Measurements from ENCODE around the gene PRDX3.
A peak's percentile ranks its signal among the peaks of the same experiment; 100 is the strongest.

PRDX3 gene

GRCh38 chr10:119178372-119179119, at the start of gene PRDX3:
Gene PRDX3 (minus strand): TSS chr10:119178812. CDS start chr10:119178790, 22 bp downstream.
- peak; percentile 78 for DNase-seq (ENCODE audit: low read depth)
- TF ChIP-seq CTCF (conservative IDR thresholded peaks at IDR 0.05; ENCODE audit: control insufficient read depth, insufficient read depth, low read depth, low read length), result peak; percentile 3
- H3K4me3 ChIP-seq (ENCODE audit: control insufficient read depth, low read depth, low read length), result peak within 1 kb of the TSS; percentile 96

GRCh38 chr10:119227825-119228224, 49.2 kb upstream of the PRDX3 start:
- DNase-seq (ENCODE audit: low read depth), result no peak

GRCh38 chr10:119225083-119225658, 46.6 kb upstream of the PRDX3 start:
- TF ChIP-seq CTCF (conservative IDR thresholded peaks at IDR 0.05; ENCODE audit: control insufficient read depth, insufficient read depth, low read depth, low read length), result no peak
- no peak for DNase-seq (ENCODE audit: low read depth)

More at GRCh38 chr10:119227825-119228224, 49.2 kb upstream of the PRDX3 start:
- H3K4me3 ChIP-seq (ENCODE audit: control insufficient read depth, low read depth, low read length), result no peak overlapping the region
- TF ChIP-seq CTCF (conservative IDR thresholded peaks at IDR 0.05; ENCODE audit: control insufficient read depth, insufficient read depth, low read depth, low read length), result no peak

GRCh38 chr10:119222966-119223386, 44.4 kb upstream of the PRDX3 start:
- TF ChIP-seq CTCF (conservative IDR thresholded peaks at IDR 0.05; ENCODE audit: control insufficient read depth, insufficient read depth, low read depth, low read length), result no peak
- DNase-seq (ENCODE audit: low read depth), result no peak
- H3K4me3 ChIP-seq (ENCODE audit: control insufficient read depth, low read depth, low read length), result no peak overlapping the region

More at GRCh38 chr10:119225083-119225658, 46.6 kb upstream of the PRDX3 start:
- no peak overlapping the region for H3K4me3 ChIP-seq (ENCODE audit: control insufficient read depth, low read depth, low read length)

GRCh38 chr10:119222537-119222936, 43.9 kb upstream of the PRDX3 start:
- no peak overlapping the region for H3K4me3 ChIP-seq (ENCODE audit: control insufficient read depth, low read depth, low read length)
- no peak for DNase-seq (ENCODE audit: low read depth)
- TF ChIP-seq CTCF (conservative IDR thresholded peaks at IDR 0.05; ENCODE audit: control insufficient read depth, insufficient read depth, low read depth, low read length), result no peak

GRCh38 chr10:119221666-119222065, 43.1 kb upstream of the PRDX3 start:
- H3K4me3 ChIP-seq (ENCODE audit: control insufficient read depth, low read depth, low read length), result no peak overlapping the region
- TF ChIP-seq CTCF (conservative IDR thresholded peaks at IDR 0.05; ENCODE audit: control insufficient read depth, insufficient read depth, low read depth, low read length), result no peak
- DNase-seq (ENCODE audit: low read depth), result peak; percentile 49

Data from fibroblast of mammary gland (primary cell).